B cell (primary cell): Measurements from ENCODE around the gene CYGB. TPM values are rescaled to one million over a fixed set of nuclear protein-coding genes. Genes with fewer than 3 reads are reported as not detected.

ENCODE experiments used
- ATAC-seq: fragments of 200-7000 bp; cut with Tn5 transposase; one replicate; pipeline ENCODE4 v1.10.0; 2021; ENCODE audit warnings: low read depth, mild to moderate bottlenecking, moderate number of reproducible peaks, moderate library complexity
- CTCF ChIA-PET: fragments of 350-600 bp; sonication (Branson Sonifier 250); formaldehyde crosslinking; loops from one replicate; lab custom pipeline; 2021; ENCODE audit warnings: antibody characterized with exemption, inconsistent platforms; lab: Charles Lee
- POLR2A ChIA-PET: fragments of 350-600 bp; sonication (Branson Sonifier 250); formaldehyde crosslinking; loops from one replicate; lab custom pipeline; 2021; ENCODE audit warnings: antibody characterized with exemption; lab: Charles Lee
- DNase-seq: peaks from one replicate; pipeline ENCODE4 v3.0.0; 2013
- H2AFZ ChIP-seq: 2 replicates; pipeline ENCODE4 v1.6.1; 2012; ENCODE audit warnings: mild to moderate bottlenecking, low read depth, low read length; ENCODE audit not compliant: insufficient read depth, poor library complexity, severe bottlenecking
- H3K27ac ChIP-seq, 2 donors: 1 replicate in 1 of 2; 2 replicates in 1 of 2; pipeline ENCODE4 v1.5.1; 2012 to 2013; ENCODE audit warnings: low read length in 2 of 2, mild to moderate bottlenecking in 2 of 2, moderate library complexity in 1 of 2
- H3K27me3 ChIP-seq, 4 experiments: fragments of 200-600 bp in 1 of 4; sonication (generic) in 1 of 4; replicated peaks in 1 of 4; 1 replicate in 2 of 4; 2 replicates in 2 of 4; pipeline versions ENCODE4 v1.6.1 to v1.7.0; 2013 to 2016; ENCODE audit warnings: low read length in 3 of 4, mild to moderate bottlenecking in 2 of 4, mixed read lengths in 1 of 4, moderate library complexity in 1 of 4; ENCODE audit not compliant: insufficient read depth in 4 of 4, control insufficient read depth in 3 of 4; ENCODE audit errors: control extremely low read depth in 1 of 4
- H3K36me3 ChIP-seq, 2 experiments: replicated peaks in 1 of 2; 1 replicate in 1 of 2; 2 replicates in 1 of 2; pipeline versions ENCODE4 v1.6.1 to v1.7.1; 2013; ENCODE audit warnings: low read length in 1 of 2; ENCODE audit not compliant: insufficient read depth in 2 of 2, control insufficient read depth in 1 of 2; ENCODE audit errors: control extremely low read depth in 1 of 2, extremely low read depth in 1 of 2
- H3K4me1 ChIP-seq, 2 donors: fragments of 200-600 bp in 1 of 2; sonication (generic) in 1 of 2; 1 replicate in 1 of 2; 2 replicates in 1 of 2; pipeline versions ENCODE4 v1.5.1 to v1.6.1; 2013 to 2017; ENCODE audit warnings: low read length in 2 of 2; ENCODE audit not compliant: control insufficient read depth in 2 of 2, insufficient read depth in 2 of 2
- H3K4me2 ChIP-seq: replicated peaks from 2 replicates; pipeline ENCODE3; 2012; ENCODE audit warnings: mild to moderate bottlenecking, low read depth, low read length; ENCODE audit not compliant: poor library complexity, severe bottlenecking
- H3K4me3 ChIP-seq, 5 experiments: fragments of 200-600 bp in 1 of 5; sonication (generic) in 1 of 5; 1 replicate in 3 of 5; 2 replicates in 2 of 5; pipeline versions ENCODE4 v1.5.1 to v1.7.0; 2011 to 2016; ENCODE audit warnings: low read length in 4 of 5, mild to moderate bottlenecking in 4 of 5, low read depth in 2 of 5, control low read depth in 1 of 5, moderate library complexity in 1 of 5; ENCODE audit not compliant: insufficient read depth in 1 of 5; ENCODE audit errors: control extremely low read depth in 1 of 5, extremely low read depth in 1 of 5
- H3K79me2 ChIP-seq: fragments of 200-600 bp; sonication (generic); one replicate; pipeline ENCODE4 v1.6.0; 2016; ENCODE audit warnings: low read length; ENCODE audit not compliant: control insufficient read depth, insufficient read depth
- H3K9ac ChIP-seq: fragments of 200-600 bp; sonication (generic); 2 replicates; pipeline ENCODE4 v1.6.1; 2017; ENCODE audit warnings: mild to moderate bottlenecking, low read length, moderate library complexity
- H3K9me3 ChIP-seq, 3 donors: one replicate each; pipeline versions ENCODE4 v1.6.1 to v1.7.1; 2013; ENCODE audit warnings: low read length in 2 of 3; ENCODE audit not compliant: control insufficient read depth in 2 of 3, insufficient read depth in 1 of 3; ENCODE audit errors: control extremely low read depth in 1 of 3
- H4K20me1 ChIP-seq: 2 replicates; pipeline ENCODE4 v1.6.0; 2012; ENCODE audit warnings: mild to moderate bottlenecking, low read length; ENCODE audit not compliant: insufficient read depth, control insufficient read depth, poor library complexity, severe bottlenecking
- H3K27ac Mint-ChIP-seq: one replicate; pipeline ENCODE4 v1.8.0; 2021; ENCODE audit warnings: mixed read lengths
- H3K27me3 Mint-ChIP-seq: one replicate; pipeline ENCODE4 v1.8.0; 2021; ENCODE audit warnings: mixed read lengths
- H3K4me1 Mint-ChIP-seq: one replicate; pipeline ENCODE4 v1.8.0; 2021; ENCODE audit warnings: mixed read lengths
- H3K4me3 Mint-ChIP-seq: one replicate; pipeline ENCODE4 v1.8.0; 2021; ENCODE audit warnings: mixed read lengths
- H3K9me3 Mint-ChIP-seq: one replicate; pipeline ENCODE4 v1.8.0; 2022; ENCODE audit warnings: mixed read lengths; ENCODE audit not compliant: insufficient read depth
- EZH2 ChIP-seq: IDR thresholded peaks from 2 replicates; pipeline ENCODE4 v1.6.1; 2012; ENCODE audit warnings: borderline replicate concordance, low read depth, mild to moderate bottlenecking, moderate library complexity, low read length; ENCODE audit not compliant: insufficient read depth, poor library complexity, severe bottlenecking
- WGBS: methylation state at CpG from one replicate; pipeline ENCODE4 v1.1.5; 2013; ENCODE audit warnings: missing lambda C conversion rate; ENCODE audit not compliant: insufficient coverage; 5-methylcytosine and 5-hydroxymethylcytosine counted together
- intact Hi-C: fragments of 100-400 bp; cut with micrococcal nuclease; formaldehyde crosslinking; loops from one replicate; pipeline ENCODE4 v1.10.0; 2022
- polyA plus RNA-seq: library from polyadenylated mRNA; depleted of rRNA; stranded (reverse); fragments of >200 nt; gene quantifications from 2 replicates; pipeline ENCODE4 v1.2.3, GENCODE V29; 2012
- total RNA-seq, 2 donors: library from RNA; stranded (reverse); fragments of 120-200 nt in 1 of 2; gene quantifications; 1 replicate in 1 of 2; 2 replicates in 1 of 2; pipeline versions ENCODE4 v1.2.3 to v1.2.4, GENCODE V29; 2013 to 2022
- TF ChIP-seq, protein P1 (sequence below): fragments of 200-600 bp; IDR thresholded peaks from one replicate; pipeline ENCODE4 v1.8.0; 2022; ENCODE audit warnings: antibody characterized with exemption, mild to moderate bottlenecking

Gene CYGB
- total and polyA plus RNA-seq, 2 donors (not counting 1 experiment from before 2014, with no cell fraction given): 0.42 to 2.7 TPM

DNA sequence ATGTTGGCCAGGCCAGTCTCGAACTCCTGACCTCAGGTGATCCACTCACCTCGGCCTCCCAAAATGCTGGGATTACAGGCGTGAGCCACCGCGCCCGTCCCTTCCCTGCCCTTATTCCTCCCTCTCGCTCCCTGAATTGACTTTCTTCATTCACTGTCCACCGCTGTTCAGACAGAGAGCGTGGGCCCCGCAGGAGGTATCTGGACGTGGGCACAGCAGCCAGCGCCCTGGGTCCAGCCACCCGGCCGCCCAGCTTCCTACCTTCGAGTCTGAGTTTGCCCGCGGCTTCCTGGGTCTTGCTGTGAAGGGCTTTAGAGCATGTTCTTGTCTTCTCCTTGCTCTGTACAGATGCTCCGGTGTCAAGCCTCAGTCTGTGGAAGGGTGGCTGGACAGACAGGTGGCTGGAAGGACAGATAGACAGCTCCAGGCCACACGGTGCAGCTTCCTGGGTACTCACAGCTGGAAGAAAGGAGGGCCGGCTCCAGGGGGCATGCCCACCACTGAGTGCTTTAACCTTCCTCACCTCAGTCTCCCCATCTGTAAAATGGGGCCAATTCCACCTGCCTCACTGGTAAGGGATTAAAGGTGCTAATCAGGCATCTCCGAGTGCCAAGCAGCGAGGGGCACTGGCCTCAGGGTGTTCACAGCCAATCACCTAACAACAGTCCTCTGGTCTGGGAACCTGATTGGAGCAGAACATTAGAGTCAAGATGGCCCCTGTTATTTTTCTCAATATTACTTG, 49.9 kb downstream of the CYGB start:
- POLR2A ChIA-PET: interaction anchor here (22.8 to 23.6 kb wide), 2 partner anchors 5 to 11 kb away, joined by 478 read pairs; partner anchors contain the start of gene RHBDF2

More for the DNA sequence above, 49.9 kb downstream of the CYGB start:
- Mint-ChIP-seq H3K4me3 (no peak overlapping the region), H3K27me3 (no peaks in the 10 kb centered on the region), H3K27ac (peak overlapping the region; percentile 75), H3K4me1 (peaks cover 79% of the 10 kb centered on the region), H3K9me3 (no peaks in the 10 kb centered on the region)
- 94% methylated on average over 20 of the region's 22 CpGs for WGBS
- Histone ChIP-seq H3K27me3 (no peaks in the 10 kb centered on the region), H3K4me1 (peaks cover 74 to 94% of the 10 kb centered on the region in 2 donors), H3K4me3 (no peak overlapping the region), H3K27ac (peak overlapping the region; percentile 5 to 32), H3K79me2 (peaks cover 49% of the 10 kb centered on the region), H3K4me2 (no peak overlapping the region), H2AFZ (no peak overlapping the region), H4K20me1 (no peaks in the 10 kb centered on the region), H3K9ac (no peak overlapping the region), H3K9me3 (peaks cover 0 to 4% (median 0%) of the 10 kb centered on the region in 3 donors), H3K36me3 (peaks cover 0 to 13% of the 10 kb centered on the region in 2 experiments)
- no peak for TF ChIP-seq EZH2
- TF ChIP-seq, protein P1, sequence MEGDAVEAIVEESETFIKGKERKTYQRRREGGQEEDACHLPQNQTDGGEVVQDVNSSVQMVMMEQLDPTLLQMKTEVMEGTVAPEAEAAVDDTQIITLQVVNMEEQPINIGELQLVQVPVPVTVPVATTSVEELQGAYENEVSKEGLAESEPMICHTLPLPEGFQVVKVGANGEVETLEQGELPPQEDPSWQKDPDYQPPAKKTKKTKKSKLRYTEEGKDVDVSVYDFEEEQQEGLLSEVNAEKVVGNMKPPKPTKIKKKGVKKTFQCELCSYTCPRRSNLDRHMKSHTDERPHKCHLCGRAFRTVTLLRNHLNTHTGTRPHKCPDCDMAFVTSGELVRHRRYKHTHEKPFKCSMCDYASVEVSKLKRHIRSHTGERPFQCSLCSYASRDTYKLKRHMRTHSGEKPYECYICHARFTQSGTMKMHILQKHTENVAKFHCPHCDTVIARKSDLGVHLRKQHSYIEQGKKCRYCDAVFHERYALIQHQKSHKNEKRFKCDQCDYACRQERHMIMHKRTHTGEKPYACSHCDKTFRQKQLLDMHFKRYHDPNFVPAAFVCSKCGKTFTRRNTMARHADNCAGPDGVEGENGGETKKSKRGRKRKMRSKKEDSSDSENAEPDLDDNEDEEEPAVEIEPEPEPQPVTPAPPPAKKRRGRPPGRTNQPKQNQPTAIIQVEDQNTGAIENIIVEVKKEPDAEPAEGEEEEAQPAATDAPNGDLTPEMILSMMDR: no peak
- intact Hi-C loops: no loop called here
- CTCF ChIA-PET: interaction anchor here (0.6 to 15.5 kb wide), 4 partner anchors 13 to 91 kb away, joined by 3 to 256 read pairs (median 3); partner anchors contain the start of gene RHBDF2
- no peak for DNase-seq
- no peak for ATAC-seq
